BJ (cell line): ENCODE results near the gene NPAS3. TPM values are rescaled to one million over a fixed set of nuclear protein-coding genes. Genes with fewer than 3 reads are reported as not detected.

Source experiments
- CTCF ChIA-PET: fragments of 350-600 bp; formaldehyde crosslinking; extraction: SDS; loops from one replicate; lab custom pipeline; 2021; ENCODE audit warnings: antibody characterized with exemption, inconsistent platforms; lab: Yijun Ruan, JAX
- POLR2A ChIA-PET: fragments of 300-600 bp; sonication (Branson Sonifier 250); formaldehyde crosslinking; extraction: SDS; loops from one replicate; lab custom pipeline; 2021; ENCODE audit warnings: antibody characterized with exemption; lab: Charles Lee
- DNase-seq: peaks from one replicate; pipeline ENCODE4 v3.0.0-alpha.2; 2011; ENCODE audit warnings: low read depth
- H3K27me3 ChIP-seq: 2 replicates; pipeline ENCODE4 v1.6.0; 2011; ENCODE audit warnings: low read length; ENCODE audit not compliant: control insufficient read depth, insufficient read depth
- H3K36me3 ChIP-seq: 2 replicates; pipeline ENCODE4 v1.5.1; 2011; ENCODE audit warnings: low read length; ENCODE audit not compliant: control insufficient read depth, insufficient read depth
- H3K4me3 ChIP-seq: 2 replicates; pipeline ENCODE4 v1.5.1; 2011; ENCODE audit warnings: low read depth, mild to moderate bottlenecking, control low read depth, low read length
- CTCF ChIP-seq: IDR thresholded peaks from 2 replicates; pipeline ENCODE4 v1.5.1; 2011; ENCODE audit warnings: low read depth, mild to moderate bottlenecking, control low read depth, inconsistent platforms, low read length, moderate library complexity; ENCODE audit not compliant: insufficient read depth
- polyA plus RNA-seq: library from polyadenylated mRNA; depleted of rRNA; stranded (reverse); fragments of >200 nt; gene quantifications from 2 replicates; pipeline ENCODE4 v1.2.3, GENCODE V29; 2011

The NPAS3 gene
- polyA plus RNA-seq, 1 experiment, result 0.09 TPM

- CTCF ChIA-PET, result no interaction called here
- no peak for DNase-seq
- POLR2A ChIA-PET, result no interaction called here
Observed at GRCh38 chr14:33704481-33704880, 765.8 kb downstream of the NPAS3 start.

GRCh38 chr14:33705490-33705889, 766.8 kb downstream of the NPAS3 start:
- POLR2A ChIA-PET, result no interaction called here
- CTCF ChIA-PET, result interaction anchor here (1.2 kb wide), 1 partner anchor 8 kb away, joined by 3 read pairs; no protein-coding TSS in a partner anchor
- Histone ChIP-seq H3K36me3 (no peaks in the 10 kb centered on the region), H3K27me3 (peaks cover 5% of the 10 kb centered on the region), H3K4me3 (no peak overlapping the region)
- DNase-seq, result no peak
- TF ChIP-seq CTCF, result no peak

More at GRCh38 chr14:33704481-33704880, 765.8 kb downstream of the NPAS3 start:
- Histone ChIP-seq H3K36me3 (no peaks in the 10 kb centered on the region), H3K4me3 (no peak overlapping the region), H3K27me3 (peaks cover 3% of the 10 kb centered on the region; the same call in 1 of the 2 replicates)
- no peak for TF ChIP-seq CTCF

- POLR2A ChIA-PET, result interaction anchor here (0.5 kb wide), 1 partner anchor 19 kb away, joined by 5 read pairs; no protein-coding TSS in a partner anchor
- Histone ChIP-seq H3K27me3 (peaks cover 5% of the 10 kb centered on the region), H3K36me3 (no peaks in the 10 kb centered on the region), H3K4me3 (no peak overlapping the region)
- no peak for TF ChIP-seq CTCF
- DNase-seq, result no peak
- CTCF ChIA-PET, result interaction anchor here (1.7 kb wide), 1 partner anchor 13 kb away, joined by 6 read pairs; no protein-coding TSS in a partner anchor
Observed at GRCh38 chr14:33707716-33708115, 769.0 kb downstream of the NPAS3 start.

- ChIA-PET POLR2A (no interaction called here), CTCF (no interaction called here)
- no peak for DNase-seq
- TF ChIP-seq CTCF, result no peak
- Histone ChIP-seq H3K27me3 (peaks cover 7% of the 10 kb centered on the region), H3K36me3 (no peaks in the 10 kb centered on the region), H3K4me3 (no peak overlapping the region)
Observed at GRCh38 chr14:33709283-33709682, 770.6 kb downstream of the NPAS3 start.

GRCh38 chr14:33709711-33710110, 771.0 kb downstream of the NPAS3 start:
- ChIA-PET CTCF (no interaction called here), POLR2A (no interaction called here)
- peaks cover 7% of the 10 kb centered on the region for H3K27me3 ChIP-seq
- H3K4me3 ChIP-seq, result no peak overlapping the region
- TF ChIP-seq CTCF, result no peak
- no peak for DNase-seq
- no peaks in the 10 kb centered on the region for H3K36me3 ChIP-seq
